RKO (cell line): Measurements from ENCODE around the gene RHPN2.
A peak's percentile ranks its signal among the peaks of the same experiment; 100 is the strongest.
"Not testable (repeated sequence)": the region's sequence is repeated elsewhere in the genome, so short reads cannot be mapped to it uniquely, and the experiment has no call there.

Source experiments
- DNase-seq: peaks from one replicate; pipeline ENCODE4 v3.0.0-alpha.2; 2016; ENCODE audit warnings: low spot score

Gene RHPN2

GRCh38 chr19:32971715-32972540 is 92.8 kb downstream of the RHPN2 start, which contains the start of the genes CEP89 and FAAP24:
Gene CEP89, minus strand, starts transcription at chr19:32971958. Its CDS starts 84 bp downstream, at chr19:32971874.
Gene FAAP24, plus strand, starts transcription at chr19:32972242. Its CDS starts 955 bp downstream, at chr19:32973197.
- peak; percentile 99 for DNase-seq

GRCh38 chr19:32971012-32971595 is 93.6 kb downstream of the RHPN2 start:
- peak; percentile 3 for DNase-seq

- DNase-seq, result no peak
Measured at GRCh38 chr19:32969549-32969948, 95.1 kb downstream of the RHPN2 start.

- DNase-seq, result no peak
Measured at GRCh38 chr19:32966750-32967149, 97.9 kb downstream of the RHPN2 start.

GRCh38 chr19:32945260-32945659 is 119.4 kb downstream of the RHPN2 start:
- DNase-seq, result no peak

- not testable (repeated sequence) for DNase-seq
Measured at GRCh38 chr19:32941273-32941672, 123.4 kb downstream of the RHPN2 start.

GRCh38 chr19:32936065-32936464 is 128.6 kb downstream of the RHPN2 start:
- no peak for DNase-seq

GRCh38 chr19:32935629-32936028 is 129.1 kb downstream of the RHPN2 start:
- no peak for DNase-seq

GRCh38 chr19:32933571-32933970 is 131.1 kb downstream of the RHPN2 start:
- DNase-seq, result no peak

- DNase-seq, result no peak
Measured at GRCh38 chr19:32930567-32930966, 134.1 kb downstream of the RHPN2 start.

- DNase-seq, result no peak
Measured at GRCh38 chr19:32928806-32929205, 135.9 kb downstream of the RHPN2 start.
